Measurements from ENCODE around the gene SP7.

GRCh38 chr12:53338017-53338416, 1.9 kb upstream of the SP7 start:
- TF ChIP-seq CTCF (IDR thresholded peaks at IDR 0.05) (no peak), POLR2AphosphoS5 (IDR thresholded peaks at IDR 0.05) (no peak), POLR2A (IDR thresholded peaks at IDR 0.05) (no peak), EP300 (IDR thresholded peaks at IDR 0.05) (no peak)
